Occipital lobe (tissue), 2 donors: ENCODE data around the gene POLD3. TPM values are rescaled to one million over a fixed set of nuclear protein-coding genes. Genes with fewer than 3 reads are reported as not detected.
A peak's percentile ranks its signal among the peaks of the same experiment; 100 is the strongest.

Source experiments
- DNase-seq: peaks from one replicate; lab custom pipeline; 2025; lab: John Stamatoyannopoulos, UW
- total RNA-seq: library from RNA; depleted of rRNA; stranded (reverse); fragments of >200 nt; gene quantifications from one replicate; pipeline ENCODE4 v1.2.3, GENCODE V29; 2014

Gene POLD3
- total RNA-seq, 1 donor from 2014 or later, result 14.5 TPM

- no peak for DNase-seq
These were observed 80.1 kb downstream of the POLD3 start for GRCh38 chr11:74672332-74672955.

- peak; percentile 62 for DNase-seq
These were observed 80.7 kb downstream of the POLD3 start for GRCh38 chr11:74672956-74673692.

DNA sequence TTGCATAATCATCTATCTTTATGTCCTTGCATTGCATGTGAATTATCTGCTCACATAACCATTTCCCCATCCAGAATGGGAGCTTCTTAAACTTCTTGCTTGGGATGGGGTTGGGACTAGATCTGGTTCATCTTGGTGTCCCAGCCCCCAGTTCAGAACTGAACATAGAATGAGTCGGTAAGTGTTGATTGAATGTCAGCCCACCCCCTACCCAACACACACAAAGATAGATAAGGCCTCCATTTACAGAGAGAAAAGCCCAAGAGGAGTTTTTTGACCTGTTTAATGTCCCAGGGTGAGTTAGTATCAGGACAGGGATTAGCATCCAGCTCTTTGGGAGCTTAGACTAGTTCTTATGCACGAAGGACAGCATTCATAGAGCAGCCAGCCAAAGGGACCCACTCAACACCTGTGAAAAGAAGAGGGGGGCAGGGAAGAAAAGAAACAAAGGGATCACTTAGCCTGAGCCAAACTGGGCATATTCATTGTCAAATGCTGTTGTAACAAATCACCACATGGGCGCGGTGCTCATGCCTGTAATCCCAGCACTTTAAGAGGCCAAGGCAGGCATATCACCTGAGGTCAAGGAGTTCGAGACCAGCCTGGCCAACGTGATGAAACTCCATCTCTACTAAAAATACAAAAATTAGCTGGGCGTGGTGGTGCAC is 81.4 kb downstream of the POLD3 start:
- DNase-seq, result peak; percentile 40

GRCh38 chr11:74675761-74676160 is 83.4 kb downstream of the POLD3 start:
- no peak for DNase-seq

- DNase-seq, result no peak
These were observed 84.2 kb downstream of the POLD3 start for GRCh38 chr11:74676596-74676995.

GRCh38 chr11:74677131-74677530 is 84.7 kb downstream of the POLD3 start:
- no peak for DNase-seq

GRCh38 chr11:74678041-74678440 is 85.7 kb downstream of the POLD3 start:
- no peak for DNase-seq

DNA sequence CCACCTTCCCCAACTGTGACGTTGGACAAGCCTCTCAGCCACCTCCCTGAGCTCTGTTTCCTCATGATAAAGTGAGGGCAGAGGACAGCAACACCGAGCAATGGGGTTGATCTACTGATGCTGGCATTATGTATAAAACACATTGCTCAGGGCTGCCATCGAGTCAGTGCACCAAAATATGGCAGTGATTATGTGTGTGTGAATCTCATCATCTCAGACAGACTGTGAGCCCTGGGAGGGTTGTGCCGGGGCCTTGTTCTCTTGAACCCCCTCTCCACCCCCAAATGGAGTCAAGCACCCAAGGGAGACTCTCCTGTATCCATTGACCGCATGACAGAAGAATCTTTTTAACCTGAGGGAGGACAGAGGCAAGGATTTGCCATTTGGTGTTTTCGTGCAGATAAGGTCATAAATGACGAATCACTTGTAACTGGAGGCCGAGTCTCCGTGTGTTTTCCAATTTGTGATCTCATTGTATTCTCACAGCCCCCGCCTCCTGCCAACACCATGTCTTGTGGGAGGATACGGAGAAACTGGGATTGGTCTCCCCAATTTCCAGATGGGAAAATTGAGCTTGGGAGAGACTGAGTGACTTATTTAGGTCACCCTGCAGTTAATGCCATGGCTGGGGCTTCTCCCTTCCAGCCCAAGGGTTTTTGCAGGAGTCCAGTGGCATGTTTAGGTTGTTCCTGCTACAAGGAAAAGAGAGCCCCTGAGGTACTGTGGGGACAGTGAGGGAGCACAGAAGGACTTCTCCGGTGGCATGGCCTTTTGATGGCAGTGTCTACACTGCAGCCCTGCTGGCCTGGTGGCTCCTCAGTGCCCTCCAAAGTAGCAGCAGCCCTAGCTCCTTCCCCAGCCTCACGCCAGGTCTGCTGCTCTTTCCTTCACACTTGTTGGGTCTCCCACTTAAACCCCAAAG is 86.5 kb downstream of the POLD3 start:
- DNase-seq, result no peak

- DNase-seq, result no peak
These were observed 87.1 kb downstream of the POLD3 start for GRCh38 chr11:74679513-74679865.

DNA sequence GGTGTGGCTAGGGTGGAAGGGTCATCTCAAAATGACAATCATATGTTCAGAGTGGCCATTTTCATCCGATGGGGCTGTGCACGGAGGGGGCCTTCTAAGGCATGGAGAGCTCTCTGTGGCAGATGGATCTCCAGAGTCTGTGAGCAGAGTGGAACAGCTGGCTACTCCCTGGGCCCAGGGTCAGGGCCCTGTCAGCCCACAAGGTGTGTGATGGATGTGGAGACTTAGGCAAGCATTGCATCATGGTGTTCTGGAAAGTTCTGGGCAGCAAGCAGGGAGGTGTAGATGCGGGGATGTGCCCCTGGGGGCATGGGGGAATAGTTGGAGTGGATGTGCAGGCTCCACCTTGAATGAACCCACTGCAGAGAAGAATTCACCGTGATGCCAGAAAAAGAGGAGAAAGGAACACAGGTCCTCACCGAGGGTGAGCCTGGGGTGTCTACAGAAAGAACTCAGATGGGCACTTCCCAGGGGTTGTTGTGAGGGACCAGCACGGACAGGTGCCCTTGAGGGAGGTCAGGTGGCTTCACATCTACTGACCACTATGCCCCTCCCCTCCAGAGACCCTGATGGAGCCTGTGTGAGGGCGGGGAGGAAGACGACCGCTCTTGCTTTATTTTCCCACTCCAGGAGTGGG is 87.8 kb downstream of the POLD3 start:
- DNase-seq, result no peak

DNA sequence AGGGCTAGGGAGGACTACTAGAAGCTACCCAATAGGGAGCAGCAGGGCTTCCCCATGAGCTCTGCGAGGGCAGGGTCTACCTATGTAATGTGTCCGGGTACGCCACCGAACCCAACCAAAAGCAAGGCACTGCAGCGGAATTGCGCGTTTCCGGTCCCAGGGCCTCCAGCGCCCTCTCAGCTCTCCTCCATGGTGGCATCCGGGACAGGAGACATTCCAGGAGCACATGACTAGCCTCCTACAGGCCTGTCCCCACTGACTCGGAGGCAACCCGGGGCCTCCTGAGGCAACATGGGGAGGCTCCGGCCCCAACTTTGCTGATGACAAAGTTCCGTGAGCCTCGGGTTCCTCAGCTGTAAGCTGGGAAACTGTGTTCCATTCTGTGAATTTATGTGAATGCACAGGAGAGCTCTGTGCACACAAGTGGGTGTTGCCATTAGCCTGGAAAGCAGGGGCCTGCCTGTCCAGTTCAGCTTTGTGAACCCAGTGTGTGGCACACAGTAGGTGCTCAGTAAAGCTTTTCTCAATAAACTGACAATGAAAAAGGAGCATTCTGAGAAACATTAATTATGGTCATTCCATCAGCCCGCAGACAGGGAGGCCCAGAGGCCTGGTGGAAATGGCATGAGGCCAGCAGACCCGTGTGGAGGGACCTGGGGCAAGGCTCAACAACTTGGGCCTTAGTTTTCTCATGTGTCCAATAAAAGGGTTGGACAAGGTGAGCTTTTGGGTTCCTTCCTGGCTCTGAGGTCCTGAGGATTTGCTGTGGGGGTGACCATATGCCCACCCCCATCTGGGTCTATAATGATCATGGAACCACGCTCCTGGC is 88.5 kb downstream of the POLD3 start:
- DNase-seq, result no peak

DNA sequence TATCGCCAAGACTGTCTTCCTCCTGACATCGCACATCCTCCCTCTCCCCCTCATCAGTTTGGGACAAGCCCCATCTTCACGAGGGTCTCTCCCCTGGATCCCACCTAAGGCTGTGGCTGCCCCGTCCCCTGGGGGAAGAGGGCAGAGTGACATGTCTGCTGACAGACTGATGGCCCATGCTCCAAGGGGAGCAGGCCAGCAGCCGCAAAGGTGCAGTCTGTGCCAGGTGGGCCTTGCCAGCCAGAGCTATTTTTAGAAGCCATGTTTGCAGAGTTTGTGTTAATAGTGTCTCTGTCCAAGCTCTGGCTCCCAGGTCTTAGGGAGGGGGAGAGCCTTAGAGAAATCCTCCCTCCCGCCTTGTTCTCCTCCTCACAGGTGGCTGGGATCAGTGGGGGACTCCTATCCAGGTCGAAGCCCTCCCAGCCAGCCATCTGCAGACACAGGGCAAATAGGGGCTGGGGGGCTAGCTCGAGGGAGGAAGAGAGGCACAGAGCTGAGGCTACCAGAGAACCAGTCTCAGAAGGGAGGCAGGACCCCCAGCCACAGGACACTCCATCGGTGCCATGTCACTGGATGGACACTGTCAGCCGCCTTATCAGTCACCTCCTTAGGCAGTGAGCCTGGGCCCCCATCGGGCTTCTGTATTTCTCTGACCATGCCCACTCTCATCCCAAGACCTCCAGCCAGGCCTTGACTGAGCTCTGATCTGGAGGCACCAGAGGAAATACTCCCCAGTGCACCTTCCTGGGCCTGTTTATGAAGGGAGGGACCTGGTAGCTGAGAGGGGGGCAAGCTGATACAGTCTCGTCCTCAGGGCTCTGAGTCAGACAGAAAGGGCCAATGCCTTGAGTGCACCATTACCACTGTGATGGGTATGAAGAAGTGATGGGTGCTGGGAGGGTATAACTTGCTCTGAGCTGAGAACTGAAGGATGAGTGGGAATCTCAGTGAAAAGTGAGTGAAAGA is 89.6 kb downstream of the POLD3 start:
- no peak for DNase-seq

DNA sequence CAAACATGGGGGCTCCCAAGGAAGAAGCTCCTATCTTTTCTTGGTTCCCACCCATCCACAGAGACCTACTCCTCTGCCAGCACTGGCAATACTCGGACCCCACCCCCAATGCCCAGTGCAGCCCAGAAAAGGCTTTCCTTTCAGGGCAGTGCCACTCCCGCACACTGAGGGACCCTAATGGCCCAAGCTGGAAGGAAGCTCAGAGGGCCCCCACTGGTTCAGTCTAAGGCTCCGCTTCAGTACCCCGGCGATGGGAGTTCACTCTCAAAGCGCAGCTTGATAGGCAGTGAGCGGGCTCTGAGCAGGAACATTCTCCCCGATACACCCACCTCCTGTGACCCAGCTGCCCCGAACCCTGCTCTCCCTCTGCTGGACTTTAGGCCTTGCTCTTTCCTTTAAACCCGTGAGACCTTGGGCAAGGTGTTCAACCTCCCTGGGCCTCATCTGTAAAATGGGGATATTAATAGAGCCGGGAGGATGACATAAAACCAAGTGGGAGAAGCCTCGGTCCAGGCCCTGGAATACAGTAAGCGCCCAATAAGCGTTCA is 90.4 kb downstream of the POLD3 start:
- no peak for DNase-seq

DNA sequence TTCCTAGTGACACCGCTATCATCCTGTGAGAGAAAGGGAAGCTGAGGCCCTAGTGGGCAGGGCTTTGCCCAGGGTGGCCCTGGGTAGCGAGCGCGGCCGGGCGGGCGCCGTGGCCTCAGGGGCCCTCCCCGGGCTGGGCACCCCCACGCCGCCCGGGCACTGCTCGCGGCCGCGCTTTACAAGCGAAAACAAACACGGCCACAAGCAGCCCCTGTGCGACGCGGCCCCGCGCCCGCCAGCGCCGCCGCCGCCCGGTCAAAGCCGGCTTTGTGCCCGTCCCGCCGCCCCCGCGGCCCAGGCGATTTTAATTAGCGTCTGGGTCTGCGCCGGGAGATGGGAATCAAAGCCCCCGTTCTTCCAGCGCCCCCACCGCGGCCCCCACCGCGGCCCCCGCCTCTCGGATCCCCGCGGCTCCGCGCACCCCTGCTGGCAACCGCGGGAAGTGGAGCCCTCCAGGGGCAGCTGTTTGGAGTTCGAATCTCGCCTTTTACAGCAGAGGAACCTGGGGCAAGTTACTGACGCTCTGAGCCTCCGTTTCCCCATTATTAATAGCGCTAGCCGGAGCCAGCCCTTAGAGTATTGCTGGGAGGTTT is 91.0 kb downstream of the POLD3 start:
- DNase-seq, result peak; percentile 66

DNA sequence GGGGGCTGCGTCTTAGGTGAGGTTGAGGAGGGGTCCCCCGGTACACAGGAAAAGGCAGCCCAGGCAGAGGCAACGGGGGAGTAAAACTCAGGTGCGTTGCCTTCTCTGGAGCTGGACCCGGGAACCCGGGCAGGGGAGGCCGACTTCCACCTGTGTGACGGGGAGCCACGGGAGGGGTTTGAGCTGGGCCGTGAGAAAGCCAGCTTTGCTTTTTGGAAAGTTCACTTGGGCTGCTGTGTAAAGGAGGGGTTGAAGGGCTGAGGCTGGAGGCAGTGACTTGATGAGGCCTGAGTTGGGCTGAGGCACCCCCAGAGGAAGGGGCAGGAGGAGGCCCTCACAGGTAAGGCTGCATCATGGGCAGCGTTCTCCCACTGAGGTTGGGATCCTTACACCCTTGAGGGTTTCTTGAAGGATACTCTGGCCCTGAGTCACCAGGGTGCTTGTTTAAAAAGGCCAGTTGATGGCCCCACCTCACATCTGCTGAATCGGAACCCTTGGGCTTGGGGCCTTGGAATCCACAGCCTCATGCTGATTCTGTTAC is 91.6 kb downstream of the POLD3 start:
- DNase-seq, result no peak

DNA sequence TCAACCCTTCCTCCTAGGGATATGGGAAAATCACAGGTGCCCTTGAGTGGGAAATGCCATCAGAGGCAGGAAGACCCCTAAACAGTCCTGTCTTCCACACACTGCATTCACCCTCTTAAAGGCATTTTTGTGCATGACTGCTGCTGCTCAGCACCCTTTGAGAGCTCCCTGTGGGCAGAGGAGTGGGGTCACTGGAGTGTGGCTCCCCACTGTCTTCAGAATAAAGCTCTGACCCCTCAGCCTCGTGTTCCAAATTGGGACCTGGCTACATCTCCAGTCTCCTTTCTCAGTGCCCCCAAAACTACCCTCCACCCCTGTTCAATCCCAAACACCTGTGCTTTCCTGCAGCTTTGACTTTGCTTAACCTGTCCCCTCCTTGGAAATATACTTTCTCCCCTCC is 92.3 kb downstream of the POLD3 start:
- no peak for DNase-seq

DNA sequence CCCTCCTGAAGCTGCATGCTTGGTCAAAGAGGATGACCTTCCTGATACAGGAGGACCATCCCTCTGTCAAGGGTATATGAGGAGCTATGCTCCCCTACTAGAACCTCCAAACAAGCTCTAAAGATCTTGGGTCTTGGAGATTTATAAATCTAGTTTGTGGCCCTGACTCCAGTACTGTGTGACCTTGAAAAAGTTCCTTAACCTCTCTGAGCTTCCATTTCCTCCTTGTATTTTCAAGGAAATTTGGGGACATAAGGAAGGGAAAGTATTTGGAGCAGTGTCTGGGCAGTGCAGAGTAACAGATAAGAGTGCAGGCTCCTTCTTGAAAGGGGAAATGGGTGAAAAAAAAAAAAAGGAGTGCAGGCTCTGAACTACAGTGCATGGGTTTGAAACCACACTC is 93.0 kb downstream of the POLD3 start:
- DNase-seq, result no peak

- no peak for DNase-seq
These were observed 93.5 kb downstream of the POLD3 start for GRCh38 chr11:74685905-74686304.
